ENCODE measurements around the gene UQCR10.

- TF ChIP-seq POLR2AphosphoS5 (IDR thresholded peaks at IDR 0.05; ENCODE audit: borderline replicate concordance, low read depth, low read length): no peak
- TF ChIP-seq EZH2 (IDR thresholded peaks at IDR 0.05): no peak
These were observed 40.0 kb upstream of the UQCR10 start for GRCh38 chr22:29727131-29727523.
